Activated T-cell treated with anti-CD3 and anti-CD28 coated beads, Interleukin-2, amount 50 U/mL, for 4 hours (primary cell): ENCODE data around the gene HPS3. TPM values are rescaled to one million over a fixed set of nuclear protein-coding genes. Genes with fewer than 3 reads are reported as not detected.

Experiments
- ATAC-seq, 2 donors: fragments of 200-7000 bp; cut with Tn5 transposase; one replicate each; pipeline ENCODE4 v1.10.0; 2021
- DNase-seq: peaks from one replicate; pipeline ENCODE4 v3.0.0-alpha.2; 2020
- H3K27me3 Mint-ChIP-seq: one replicate; pipeline ENCODE4 v1.8.0; 2021; ENCODE audit warnings: low read depth, mixed read lengths
- H3K36me3 Mint-ChIP-seq: one replicate; pipeline ENCODE4 v1.8.0; 2022; ENCODE audit warnings: mixed read lengths; ENCODE audit not compliant: insufficient read depth
- H3K4me1 Mint-ChIP-seq: one replicate; pipeline ENCODE4 v1.8.0; 2021; ENCODE audit warnings: low read depth, mixed read lengths
- H3K4me3 Mint-ChIP-seq: one replicate; pipeline ENCODE4 v1.8.0; 2021; ENCODE audit warnings: mild to moderate bottlenecking, moderate library complexity, mixed read lengths
- H3K9me3 Mint-ChIP-seq: one replicate; pipeline ENCODE4 v1.8.0; 2021; ENCODE audit warnings: mixed read lengths
- total RNA-seq, 3 donors: library from RNA; stranded (reverse); gene quantifications; one replicate each; pipeline ENCODE4 v1.2.1, GENCODE V29; 2021

The HPS3 gene
- total RNA-seq, 3 donors from 2014 or later = 8.3 to 9.4 (median 9.0) TPM

GRCh38 chr3:149101154-149101553 lies 28.3 kb upstream of the HPS3 start:
- no peak for DNase-seq
- Mint-ChIP-seq H3K4me1 (no peaks in the 10 kb centered on the region), H3K27me3 (no peaks in the 10 kb centered on the region), H3K9me3 (peaks cover 4% of the 10 kb centered on the region), H3K4me3 (no peak overlapping the region), H3K36me3 (no peaks in the 10 kb centered on the region)
- ATAC-seq = no peak

DNA sequence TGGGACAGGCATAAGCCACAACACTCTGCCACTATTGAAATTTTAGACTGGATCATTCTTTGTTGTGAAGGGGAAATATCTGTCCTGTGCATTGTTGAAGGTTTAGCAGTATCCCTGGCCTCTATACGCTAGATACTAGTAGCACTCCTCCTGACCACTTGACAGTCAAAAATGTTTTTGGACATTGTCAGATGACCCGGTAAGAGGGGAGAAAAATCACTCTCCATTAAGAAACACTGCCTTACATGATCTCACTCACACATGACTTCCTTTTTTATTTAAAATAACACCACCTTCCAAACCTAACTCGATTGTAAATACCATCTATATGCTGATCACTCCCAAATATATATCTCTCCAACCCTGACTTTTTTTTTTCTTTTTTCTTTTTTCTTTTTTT lies 27.8 kb upstream of the HPS3 start:
- H3K36me3 Mint-ChIP-seq = no peaks in the 10 kb centered on the region
- ATAC-seq = no peak
- no peak overlapping the region for H3K4me3 Mint-ChIP-seq

DNA sequence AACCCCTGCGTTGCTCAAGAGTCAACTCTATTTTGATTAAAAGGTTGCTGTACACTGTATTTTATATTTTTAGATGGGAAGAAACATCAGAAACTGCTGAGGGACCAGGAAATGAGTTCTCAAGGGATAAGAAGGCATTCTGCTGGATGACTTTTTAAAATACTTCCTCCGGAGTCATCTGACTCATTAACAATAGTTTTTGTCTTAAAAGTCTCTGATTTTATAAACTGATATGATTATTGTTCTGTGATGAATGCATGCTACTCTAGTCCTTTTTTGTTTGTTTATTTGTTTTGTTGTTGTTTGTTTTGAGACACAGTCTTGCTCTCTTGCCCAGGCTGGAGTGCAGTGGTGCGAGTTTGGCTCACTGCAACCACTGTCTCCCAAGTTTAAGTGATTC lies 25.0 kb upstream of the HPS3 start:
- DNase-seq (no peak), ATAC-seq (no peak)
- Mint-ChIP-seq H3K36me3 (no peaks in the 10 kb centered on the region), H3K9me3 (peaks cover 4% of the 10 kb centered on the region), H3K4me3 (no peak overlapping the region), H3K27me3 (no peaks in the 10 kb centered on the region), H3K4me1 (no peaks in the 10 kb centered on the region)

More for the DNA sequence above, 27.8 kb upstream of the HPS3 start:
- H3K9me3 Mint-ChIP-seq = peaks cover 4% of the 10 kb centered on the region
- no peak for DNase-seq
- H3K27me3 Mint-ChIP-seq = no peaks in the 10 kb centered on the region
- no peaks in the 10 kb centered on the region for H3K4me1 Mint-ChIP-seq

GRCh38 chr3:149114458-149114857 lies 15.0 kb upstream of the HPS3 start:
- Mint-ChIP-seq H3K4me1 (no peaks in the 10 kb centered on the region), H3K4me3 (no peak overlapping the region), H3K9me3 (no peaks in the 10 kb centered on the region), H3K27me3 (no peaks in the 10 kb centered on the region), H3K36me3 (no peaks in the 10 kb centered on the region)
- DNase-seq (no peak), ATAC-seq (no peak)

- ATAC-seq = no peak
- Mint-ChIP-seq H3K27me3 (no peaks in the 10 kb centered on the region), H3K9me3 (no peaks in the 10 kb centered on the region)
Measured at GRCh38 chr3:149115114-149115513, 14.3 kb upstream of the HPS3 start.

DNA sequence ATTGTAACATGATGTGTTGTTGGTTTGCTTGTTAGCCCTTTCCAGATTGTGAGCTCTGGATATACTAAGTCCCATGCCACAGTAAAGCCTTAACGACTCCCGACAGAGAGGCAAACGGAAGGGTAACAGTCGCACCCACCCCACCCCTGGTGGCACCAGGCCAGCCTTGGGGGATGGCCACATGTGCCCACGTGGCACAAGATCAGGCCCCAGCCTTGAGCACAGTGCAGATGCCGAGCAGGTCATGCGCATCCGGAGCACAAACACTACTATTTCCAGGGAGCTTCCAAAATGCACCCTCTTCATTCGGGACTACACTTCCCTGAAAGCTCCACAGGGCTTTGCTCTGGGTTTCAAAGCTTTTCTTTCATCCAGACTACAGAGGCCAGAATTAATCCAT lies 10.7 kb upstream of the HPS3 start:
- ATAC-seq = no peak
- no peak for DNase-seq
- H3K27me3 Mint-ChIP-seq = no peaks in the 10 kb centered on the region

More at GRCh38 chr3:149115114-149115513, 14.3 kb upstream of the HPS3 start:
- no peaks in the 10 kb centered on the region for H3K4me1 Mint-ChIP-seq
- no peak for DNase-seq
- H3K4me3 Mint-ChIP-seq = no peak overlapping the region
- no peaks in the 10 kb centered on the region for H3K36me3 Mint-ChIP-seq

DNA sequence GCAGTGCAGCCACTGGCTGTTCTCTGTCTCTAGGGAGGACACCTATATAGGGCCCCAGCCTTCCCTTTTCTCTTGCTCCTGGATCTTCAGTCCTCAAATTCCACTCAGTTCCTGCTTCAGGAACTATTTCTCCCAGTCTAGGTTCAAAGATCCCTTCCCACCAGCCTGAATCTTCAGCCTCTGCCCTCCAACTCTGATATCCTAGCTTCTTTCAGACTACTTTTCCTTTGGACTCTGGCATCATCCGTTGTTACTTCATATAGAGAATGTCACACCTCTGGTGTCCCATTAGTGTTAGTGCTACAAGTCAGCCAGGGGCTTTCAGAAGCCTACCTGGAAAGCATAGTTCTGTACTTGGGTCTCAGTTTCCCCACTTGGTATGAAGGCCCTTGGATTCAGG lies 10.0 kb upstream of the HPS3 start:
- no peak for ATAC-seq
- H3K4me1 Mint-ChIP-seq = no peaks in the 10 kb centered on the region

More for the DNA sequence above, 10.7 kb upstream of the HPS3 start:
- Mint-ChIP-seq H3K4me3 (no peak overlapping the region), H3K9me3 (no peaks in the 10 kb centered on the region), H3K36me3 (no peaks in the 10 kb centered on the region), H3K4me1 (no peaks in the 10 kb centered on the region)

GRCh38 chr3:149120051-149120972 lies 9.1 kb upstream of the HPS3 start:
- Mint-ChIP-seq H3K27me3 (peaks cover 6% of the 10 kb centered on the region), H3K9me3 (no peaks in the 10 kb centered on the region), H3K36me3 (no peaks in the 10 kb centered on the region), H3K4me1 (no peaks in the 10 kb centered on the region), H3K4me3 (no peak overlapping the region)
- DNase-seq (no peak), ATAC-seq (peak; percentile 66)

More for the DNA sequence above, 10.0 kb upstream of the HPS3 start:
- DNase-seq = no peak
- Mint-ChIP-seq H3K9me3 (no peaks in the 10 kb centered on the region), H3K4me3 (no peak overlapping the region), H3K36me3 (no peaks in the 10 kb centered on the region), H3K27me3 (peaks cover 4% of the 10 kb centered on the region)

- ATAC-seq = no peak
- no peaks in the 10 kb centered on the region for H3K36me3 Mint-ChIP-seq
Measured at GRCh38 chr3:149122721-149123578, 6.5 kb upstream of the HPS3 start.

DNA sequence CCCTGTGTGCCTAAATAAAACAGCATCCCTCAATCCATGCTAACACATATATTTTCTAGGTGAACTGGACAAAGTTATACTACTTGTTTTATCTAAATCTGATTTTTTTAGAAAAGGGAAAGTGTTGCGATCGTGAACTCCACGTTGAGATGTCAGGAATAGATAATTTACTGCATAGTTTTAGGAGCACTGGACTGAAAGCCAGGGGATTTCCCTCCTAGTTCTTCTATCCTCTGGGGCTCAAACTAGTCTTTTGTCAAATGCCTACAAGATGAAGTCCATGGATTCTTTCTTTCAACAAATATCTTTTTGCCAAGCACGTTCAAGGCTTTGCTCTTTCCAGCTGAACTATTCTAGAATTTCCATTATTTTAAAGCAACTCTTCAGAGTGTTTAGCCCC lies 617 bp upstream of the HPS3 start:
- H3K4me1 Mint-ChIP-seq = peaks cover 39% of the 10 kb centered on the region
- DNase-seq (no peak), ATAC-seq (no peak)
- peaks cover 6% of the 10 kb centered on the region for H3K27me3 Mint-ChIP-seq
- no peaks in the 10 kb centered on the region for H3K9me3 Mint-ChIP-seq
- peaks cover 5% of the 10 kb centered on the region for H3K36me3 Mint-ChIP-seq
- peak overlapping the region; percentile 97 for H3K4me3 Mint-ChIP-seq

More at GRCh38 chr3:149122721-149123578, 6.5 kb upstream of the HPS3 start:
- Mint-ChIP-seq H3K9me3 (no peaks in the 10 kb centered on the region), H3K4me3 (no peak overlapping the region), H3K27me3 (peaks cover 6% of the 10 kb centered on the region), H3K4me1 (no peaks in the 10 kb centered on the region)
- no peak for DNase-seq

DNA sequence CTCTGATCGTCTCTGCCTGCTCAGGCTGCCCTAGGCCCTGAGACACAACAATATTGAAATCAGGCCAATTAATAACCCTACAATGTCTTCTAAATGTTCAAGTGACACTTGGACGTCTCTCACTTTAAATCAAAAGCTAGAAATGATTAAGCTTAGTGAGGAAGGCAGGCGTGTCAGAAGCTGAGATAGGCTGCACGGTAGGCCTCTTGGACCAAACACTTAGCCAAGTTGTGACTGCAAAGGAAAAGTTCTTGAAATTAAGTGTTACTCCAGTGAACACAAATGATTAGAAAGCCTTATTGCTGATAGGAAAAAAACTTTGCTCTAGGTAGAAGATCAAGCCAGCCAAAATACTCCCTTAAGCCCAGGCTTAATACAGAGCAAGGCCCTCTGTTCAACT lies 2.2 kb downstream of the HPS3 start:
- ATAC-seq (no peak), DNase-seq (no peak)
- Mint-ChIP-seq H3K4me1 (peaks cover 40% of the 10 kb centered on the region), H3K9me3 (no peaks in the 10 kb centered on the region), H3K36me3 (peaks cover 10% of the 10 kb centered on the region), H3K27me3 (no peaks in the 10 kb centered on the region), H3K4me3 (peak overlapping the region; percentile 97)

GRCh38 chr3:149134575-149134974 lies 5.1 kb downstream of the HPS3 start:
- ATAC-seq (no peak), DNase-seq (no peak)
- no peaks in the 10 kb centered on the region for H3K9me3 Mint-ChIP-seq
- H3K36me3 Mint-ChIP-seq = peaks cover 10% of the 10 kb centered on the region
- peaks cover 38% of the 10 kb centered on the region for H3K4me1 Mint-ChIP-seq
- H3K27me3 Mint-ChIP-seq = no peaks in the 10 kb centered on the region
- no peak overlapping the region for H3K4me3 Mint-ChIP-seq

DNA sequence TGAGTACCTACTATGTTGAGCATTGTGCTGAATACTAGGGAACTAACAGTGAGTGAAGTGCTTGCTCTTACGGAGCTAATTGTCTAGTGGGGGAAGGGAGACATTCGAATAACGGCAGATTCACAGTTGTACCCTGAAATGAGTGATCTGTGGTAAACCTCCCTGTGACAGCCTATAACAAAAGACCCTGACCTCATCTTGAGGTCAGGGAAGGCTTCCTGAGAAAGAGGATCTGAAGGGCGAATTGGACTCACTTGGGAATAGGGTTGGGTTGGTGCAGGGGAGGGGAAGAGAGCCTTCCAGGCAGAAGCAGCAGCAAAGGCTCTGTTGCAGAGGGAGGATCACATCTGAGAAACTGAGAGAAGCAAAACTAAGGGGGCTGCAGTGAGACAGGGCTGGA lies 13.2 kb downstream of the HPS3 start:
- Mint-ChIP-seq H3K4me1 (peaks cover 9% of the 10 kb centered on the region), H3K27me3 (no peaks in the 10 kb centered on the region), H3K9me3 (no peaks in the 10 kb centered on the region), H3K36me3 (peaks cover 16% of the 10 kb centered on the region), H3K4me3 (no peak overlapping the region)
- DNase-seq (no peak), ATAC-seq (no peak)

DNA sequence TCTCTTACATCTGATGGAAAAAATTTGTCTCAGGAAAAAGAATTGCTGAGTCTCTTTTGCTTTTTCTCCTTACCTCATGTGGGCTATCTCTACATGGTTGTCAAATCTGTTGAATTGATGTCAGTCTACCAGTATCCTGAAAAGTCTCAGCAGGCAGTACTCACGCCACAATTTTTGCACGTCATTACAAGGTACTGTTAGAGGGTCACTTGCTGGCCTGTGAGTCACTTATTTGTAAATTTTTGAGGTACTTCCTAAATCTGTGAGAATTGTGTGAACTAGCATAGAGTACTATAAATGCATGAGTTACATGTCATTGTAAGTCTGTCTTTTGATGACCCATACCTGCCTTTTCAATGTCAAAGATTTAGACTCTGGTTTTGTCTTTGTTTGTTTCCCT lies 15.9 kb downstream of the HPS3 start:
- Mint-ChIP-seq H3K36me3 (peaks cover 25% of the 10 kb centered on the region), H3K4me1 (peaks cover 7% of the 10 kb centered on the region), H3K4me3 (no peak overlapping the region), H3K27me3 (no peaks in the 10 kb centered on the region), H3K9me3 (no peaks in the 10 kb centered on the region)
- no peak for ATAC-seq
- no peak for DNase-seq
